HG03196 (cell line): ENCODE results near the gene CERS6.

Experiments used
- ATAC-seq: cut with Tn5 transposase; IDR thresholded peaks from one replicate; pipeline ENCODE4 v1.9.1; 2021; ENCODE audit not compliant: unreplicated experiment

Gene CERS6

GRCh38 chr2:168722592-168722991, 266.5 kb downstream of the CERS6 start:
- no peak for ATAC-seq

- ATAC-seq: no peak
Measured at GRCh38 chr2:168723275-168723899, 267.3 kb downstream of the CERS6 start.

GRCh38 chr2:168726375-168726774, 270.3 kb downstream of the CERS6 start:
- ATAC-seq: no peak

GRCh38 chr2:168727904-168728470, 271.9 kb downstream of the CERS6 start:
- ATAC-seq: no peak

GRCh38 chr2:168729455-168729854, 273.4 kb downstream of the CERS6 start:
- no peak for ATAC-seq

GRCh38 chr2:168730344-168730743, 274.3 kb downstream of the CERS6 start:
- ATAC-seq: no peak

GRCh38 chr2:168731002-168731401, 274.9 kb downstream of the CERS6 start:
- no peak for ATAC-seq

GRCh38 chr2:168731616-168732015, 275.5 kb downstream of the CERS6 start:
- no peak for ATAC-seq

- no peak for ATAC-seq
Measured at GRCh38 chr2:168732100-168732499, 276.0 kb downstream of the CERS6 start.

GRCh38 chr2:168732506-168732905, 276.4 kb downstream of the CERS6 start:
- ATAC-seq: no peak

GRCh38 chr2:168734199-168734760, 278.2 kb downstream of the CERS6 start:
- ATAC-seq: no peak

GRCh38 chr2:168736649-168737445, 280.8 kb downstream of the CERS6 start:
- no peak for ATAC-seq

- ATAC-seq: no peak
Measured at GRCh38 chr2:168738062-168738461, 282.0 kb downstream of the CERS6 start.

GRCh38 chr2:168740360-168740759, 284.3 kb downstream of the CERS6 start:
- no peak for ATAC-seq

GRCh38 chr2:168740788-168741187, 284.7 kb downstream of the CERS6 start:
- ATAC-seq: no peak

GRCh38 chr2:168742258-168742932, 286.3 kb downstream of the CERS6 start:
- no peak for ATAC-seq

- ATAC-seq: no peak
Measured at GRCh38 chr2:168744844-168745243, 288.8 kb downstream of the CERS6 start.

- no peak for ATAC-seq
Measured at GRCh38 chr2:168748461-168748860, 292.4 kb downstream of the CERS6 start.

- no peak for ATAC-seq
Measured at GRCh38 chr2:168749297-168749696, 293.2 kb downstream of the CERS6 start.

GRCh38 chr2:168751104-168751740, 295.1 kb downstream of the CERS6 start:
- ATAC-seq: peak; percentile 66

GRCh38 chr2:168752361-168752760, 296.3 kb downstream of the CERS6 start:
- no peak for ATAC-seq
